Skeletal muscle cell (primary cell): ENCODE data around the gene VAMP8.
"Not testable (repeated sequence)": the region's sequence is repeated elsewhere in the genome, so short reads cannot be mapped to it uniquely, and the experiment has no call there.

Experiments used
- DNase-seq: peaks from one replicate; pipeline ENCODE4 v3.0.0-alpha.2; 2010; ENCODE audit warnings: low read depth
- H3K4me3 ChIP-seq: 2 replicates; pipeline ENCODE4 v1.5.1; 2011; ENCODE audit warnings: low read depth, mild to moderate bottlenecking, control low read depth, low read length, moderate library complexity

Gene VAMP8

DNA sequence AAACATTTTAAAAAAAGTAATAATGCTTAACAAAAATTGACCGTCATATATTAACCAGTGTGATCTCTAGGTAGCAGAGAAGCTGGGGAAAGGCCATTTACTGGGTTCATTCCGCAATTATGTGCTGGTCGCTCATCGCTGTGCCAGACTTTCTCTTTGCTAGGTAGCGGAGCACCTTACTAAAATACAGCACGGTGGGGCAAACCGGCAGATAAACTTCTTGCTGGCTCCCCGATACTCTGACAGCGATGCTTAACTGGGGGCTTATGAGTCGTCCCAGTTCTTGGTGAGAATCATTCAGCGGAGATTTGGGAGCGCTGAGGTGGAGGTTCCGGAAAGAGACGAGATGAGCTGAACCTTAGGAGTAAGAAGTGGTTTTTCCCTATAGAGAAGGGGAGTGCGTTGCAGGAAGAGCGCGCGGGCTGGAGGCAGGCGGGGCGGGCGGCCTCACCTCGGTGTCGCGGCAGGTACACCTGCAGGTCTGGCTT, 33.9 kb downstream of the VAMP8 start:
- H3K4me3 ChIP-seq: peak overlapping the region; percentile 81
- DNase-seq: no peak

DNA sequence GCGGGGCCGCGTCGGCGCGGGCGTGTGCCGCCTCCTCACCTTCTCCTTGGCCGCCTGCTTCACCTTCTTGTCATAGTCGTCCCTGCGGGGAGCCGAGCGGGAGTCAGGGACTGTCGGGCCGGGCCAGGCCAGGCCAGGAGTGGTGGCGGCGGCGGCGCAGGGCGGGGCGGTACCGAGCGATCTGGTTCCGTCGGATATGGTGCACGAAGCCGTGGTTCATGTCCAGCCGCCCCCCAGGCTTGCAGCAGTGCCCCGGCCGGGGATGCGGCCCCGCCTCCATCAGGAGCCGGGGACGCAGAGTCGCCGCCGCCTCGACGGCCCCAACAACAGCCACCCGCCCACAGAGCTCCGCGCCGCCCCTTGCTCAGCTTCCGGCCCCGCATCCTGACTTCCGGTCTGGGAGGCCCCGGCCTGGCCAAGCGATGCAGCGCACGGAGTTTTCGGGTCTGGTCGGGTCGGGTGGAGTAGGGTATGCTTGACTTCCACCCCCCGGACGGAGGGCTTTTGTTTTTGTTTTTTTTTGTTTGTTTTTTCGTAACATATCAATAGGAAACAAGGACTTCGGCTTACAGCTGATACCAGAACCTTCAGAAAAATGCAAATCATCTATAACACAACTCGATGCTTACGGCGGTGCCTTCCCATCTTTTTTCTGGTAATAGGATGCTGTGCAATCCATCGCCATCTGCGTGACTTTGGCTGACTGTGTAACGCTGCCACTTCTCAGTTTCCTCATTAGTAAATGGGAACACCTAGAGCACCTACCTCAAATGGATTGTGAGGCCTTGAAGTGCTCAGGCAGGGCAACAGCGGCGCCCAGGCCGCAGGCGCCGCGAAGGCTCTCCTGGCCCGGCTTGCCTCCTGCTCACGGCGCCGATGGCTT, 34.6 kb downstream of the VAMP8 start, which contains the start of gene C2orf68:
C2orf68 (minus strand) TSS at position 362 of the 883 bp plus-strand sequence; CDS start at position 280, 82 bp downstream.
- DNase-seq: peak; percentile 60
- H3K4me3 ChIP-seq: peak within 1 kb of the TSS; percentile 81

GRCh38 chr2:85613717-85614515, 36.5 kb downstream of the VAMP8 start:
- H3K4me3 ChIP-seq: no peak overlapping the region
- no peak for DNase-seq

DNA sequence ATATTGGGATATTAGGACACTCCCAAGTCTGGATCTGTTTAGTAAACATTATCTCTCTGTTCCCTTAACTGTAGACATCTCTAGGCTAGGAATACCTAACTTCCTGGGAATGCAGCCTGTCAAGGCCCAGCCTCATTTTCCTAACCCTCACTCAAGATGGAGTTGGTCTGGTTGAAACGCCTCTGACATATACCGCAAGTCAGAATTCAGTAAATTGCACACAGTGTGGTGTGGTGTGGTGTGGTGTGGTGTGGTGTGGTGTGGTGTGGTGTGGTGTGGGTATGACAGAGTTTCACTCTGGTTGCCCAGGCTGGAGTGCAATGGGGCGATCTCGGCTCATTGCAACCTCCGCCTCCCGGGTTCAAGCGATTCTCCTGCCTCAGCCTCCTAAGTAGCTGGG, 37.4 kb downstream of the VAMP8 start:
- H3K4me3 ChIP-seq, DNase-seq: not testable (repeated sequence)

DNA sequence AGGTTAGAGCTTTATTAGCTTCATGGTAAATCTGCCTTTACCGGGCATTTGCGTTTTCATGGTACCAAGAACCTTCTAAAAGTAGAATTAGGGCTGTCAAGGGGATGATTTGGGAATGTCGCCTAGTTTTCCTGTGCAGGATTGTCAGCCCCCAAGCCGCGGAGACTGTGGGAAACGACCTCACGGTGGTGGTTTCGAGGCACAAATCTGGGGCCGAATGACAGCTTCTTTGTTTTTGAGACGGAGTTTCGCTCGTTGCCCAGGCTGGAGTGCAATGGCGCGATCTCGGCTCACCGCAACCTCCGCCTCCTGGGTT, 38.0 kb downstream of the VAMP8 start:
- no peak overlapping the region for H3K4me3 ChIP-seq
- no peak for DNase-seq

- not testable (repeated sequence) for DNase-seq, H3K4me3 ChIP-seq
Measured at GRCh38 chr2:85617723-85618122, 40.3 kb downstream of the VAMP8 start.

DNA sequence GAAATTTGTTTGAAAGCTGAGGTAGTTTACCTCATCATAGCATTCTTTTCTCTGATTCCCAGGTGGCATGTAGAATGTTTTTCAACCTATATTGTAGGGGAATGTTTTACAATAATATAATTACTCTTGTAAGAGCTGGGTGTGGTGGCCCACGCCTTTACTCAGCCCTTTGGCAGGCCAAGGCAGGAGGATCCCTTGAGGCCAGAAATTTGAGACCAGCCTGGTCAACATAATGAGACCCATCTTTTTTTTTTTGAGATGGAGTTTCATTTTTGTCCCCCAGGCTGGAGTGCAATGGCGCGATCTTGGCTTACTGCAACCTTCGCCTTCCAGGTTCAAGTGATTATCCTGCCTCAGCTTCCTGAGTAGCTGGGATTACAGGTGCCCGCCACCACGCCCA, 42.2 kb downstream of the VAMP8 start:
- no peak for DNase-seq
- no peak overlapping the region for H3K4me3 ChIP-seq

GRCh38 chr2:85621338-85621737, 44.0 kb downstream of the VAMP8 start:
- no peak for DNase-seq
- H3K4me3 ChIP-seq: no peak overlapping the region

- DNase-seq: no peak
- H3K4me3 ChIP-seq: no peak overlapping the region
Measured at GRCh38 chr2:85623991-85624390, 46.6 kb downstream of the VAMP8 start.

- DNase-seq: no peak
- H3K4me3 ChIP-seq: no peak overlapping the region
Measured at GRCh38 chr2:85628658-85629057, 51.3 kb downstream of the VAMP8 start.

DNA sequence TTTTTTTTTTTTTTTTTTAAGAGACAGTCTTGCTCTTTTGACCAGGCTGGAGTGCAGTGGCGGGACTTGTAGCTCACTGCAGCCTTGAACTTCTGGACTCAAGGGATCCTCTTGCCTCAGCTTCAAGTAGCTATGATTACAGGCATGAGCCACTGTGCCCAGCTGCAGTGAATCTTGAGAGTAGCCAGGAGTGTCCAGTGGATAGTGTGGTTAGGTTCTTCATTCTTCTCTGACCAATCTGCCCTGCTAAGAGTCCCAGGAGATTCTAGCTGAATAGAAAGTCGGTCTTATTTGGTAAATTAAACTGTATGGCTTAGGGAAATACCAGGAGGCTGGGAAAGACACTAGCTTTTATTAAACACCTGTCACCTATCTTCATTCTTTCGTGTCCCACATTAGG, 53.9 kb downstream of the VAMP8 start:
- no peak overlapping the region for H3K4me3 ChIP-seq
- no peak for DNase-seq
